ENCODE data around the gene SPRED2.

DNA sequence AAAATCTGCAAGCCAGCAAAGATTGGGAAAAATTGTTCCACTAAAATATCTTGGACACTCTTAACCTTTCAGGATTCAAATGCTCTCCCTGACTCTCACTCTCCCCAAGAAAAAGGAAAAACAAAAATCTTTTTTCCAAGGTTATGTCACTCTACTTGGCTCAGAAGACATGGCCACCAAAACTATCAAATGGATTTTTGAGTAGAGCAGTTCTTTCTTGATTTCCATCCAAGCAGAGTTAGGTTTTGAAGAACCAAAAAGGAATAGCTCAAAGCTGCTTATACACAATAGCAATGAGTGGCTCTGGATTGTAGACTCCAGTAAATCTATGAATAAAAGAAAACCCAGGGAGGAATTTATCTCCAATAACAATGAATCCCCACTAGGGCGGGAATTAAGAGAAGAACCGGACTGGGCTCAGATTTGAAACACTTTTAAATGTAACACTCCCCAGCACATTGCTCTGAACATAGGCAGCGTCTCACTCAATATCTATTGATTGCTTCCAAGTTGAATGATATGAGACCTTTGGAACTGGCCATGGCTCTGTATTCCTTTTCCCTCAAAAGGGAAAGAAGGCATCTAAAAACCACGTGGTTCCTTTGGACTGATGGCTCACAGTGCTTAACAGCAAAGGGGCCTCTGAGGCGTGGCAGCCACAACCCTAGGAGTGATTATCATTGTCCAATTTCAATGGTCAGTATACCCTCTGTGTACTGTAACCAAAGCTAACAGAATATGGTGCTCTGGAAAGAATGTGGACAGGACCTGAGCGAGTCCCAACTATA, 68.3 kb downstream of the SPRED2 start:
- TF ChIP-seq POLR2A (IDR thresholded peaks at IDR 0.05; ENCODE audit: low read length) (no peak), GATA1 (IDR thresholded peaks at IDR 0.05; ENCODE audit: low read depth, low read length) (no peak)
